BE2C (cell line): ENCODE measurements around the gene KCNK10.

Experiments
- DNase-seq: peaks from one replicate; pipeline ENCODE4 v3.0.0-alpha.2; 2020
- H3K27me3 ChIP-seq: fragments of 250-450 bp; sonication (Bioruptor Pico); 2 replicates; pipeline ENCODE4 v1.5.1; 2020; ENCODE audit warnings: mild to moderate bottlenecking
- H3K36me3 ChIP-seq: fragments of 250-450 bp; sonication (Bioruptor Pico); 2 replicates; pipeline ENCODE4 v1.5.1; 2020; ENCODE audit warnings: mild to moderate bottlenecking
- H3K4me1 ChIP-seq: fragments of 250-450 bp; sonication (Bioruptor Pico); 2 replicates; pipeline ENCODE4 v1.5.1; 2020
- H3K4me3 ChIP-seq: 2 replicates; pipeline ENCODE4 v1.5.1; 2011; ENCODE audit warnings: low read depth, low read length
- H3K9me3 ChIP-seq: fragments of 250-450 bp; sonication (Bioruptor Pico); 2 replicates; pipeline ENCODE4 v1.5.1; 2020
- CTCF ChIP-seq: IDR thresholded peaks from 2 replicates; pipeline ENCODE4 v1.5.1; 2012; ENCODE audit warnings: mild to moderate bottlenecking, low read depth, low read length

The KCNK10 gene

GRCh38 chr14:88170333-88170732 is 152.7 kb downstream of the KCNK10 start:
- Histone ChIP-seq H3K36me3 (no peaks in the 10 kb centered on the region), H3K4me1 (no peaks in the 10 kb centered on the region), H3K4me3 (no peak overlapping the region), H3K9me3 (no peaks in the 10 kb centered on the region), H3K27me3 (peaks cover 3% of the 10 kb centered on the region; the same call in 1 of the 2 replicates)
- no peak for TF ChIP-seq CTCF
- no peak for DNase-seq

GRCh38 chr14:88168498-88169165 is 154.4 kb downstream of the KCNK10 start:
- peak; percentile 87 for TF ChIP-seq CTCF
- H3K4me3 ChIP-seq, result no peak overlapping the region
- no peaks in the 10 kb centered on the region for H3K9me3 ChIP-seq
- DNase-seq, result peak; percentile 34
- H3K27me3 ChIP-seq, result no peaks in the 10 kb centered on the region; the same call in 1 of the 2 replicates
- no peaks in the 10 kb centered on the region for H3K4me1 ChIP-seq
- no peaks in the 10 kb centered on the region for H3K36me3 ChIP-seq

GRCh38 chr14:88168025-88168424 is 155.0 kb downstream of the KCNK10 start:
- no peaks in the 10 kb centered on the region for H3K4me1 ChIP-seq
- DNase-seq, result no peak
- H3K9me3 ChIP-seq, result no peaks in the 10 kb centered on the region
- no peak overlapping the region for H3K4me3 ChIP-seq
- no peaks in the 10 kb centered on the region for H3K27me3 ChIP-seq
- no peaks in the 10 kb centered on the region for H3K36me3 ChIP-seq
- no peak for TF ChIP-seq CTCF

- Histone ChIP-seq H3K4me3 (no peak overlapping the region), H3K4me1 (no peaks in the 10 kb centered on the region), H3K27me3 (no peaks in the 10 kb centered on the region), H3K36me3 (no peaks in the 10 kb centered on the region), H3K9me3 (no peaks in the 10 kb centered on the region)
- TF ChIP-seq CTCF, result no peak
- DNase-seq, result no peak
Observed at GRCh38 chr14:88166616-88167015, 156.5 kb downstream of the KCNK10 start.

GRCh38 chr14:88164906-88165534 is 158.0 kb downstream of the KCNK10 start:
- Histone ChIP-seq H3K4me3 (no peak overlapping the region), H3K27me3 (no peaks in the 10 kb centered on the region), H3K4me1 (no peaks in the 10 kb centered on the region), H3K36me3 (no peaks in the 10 kb centered on the region), H3K9me3 (no peaks in the 10 kb centered on the region)
- TF ChIP-seq CTCF, result no peak
- DNase-seq, result no peak

- TF ChIP-seq CTCF, result no peak
- Histone ChIP-seq H3K36me3 (no peaks in the 10 kb centered on the region), H3K4me3 (no peak overlapping the region), H3K9me3 (no peaks in the 10 kb centered on the region), H3K4me1 (no peaks in the 10 kb centered on the region), H3K27me3 (no peaks in the 10 kb centered on the region)
- DNase-seq, result no peak
Observed at GRCh38 chr14:88163731-88164255, 159.3 kb downstream of the KCNK10 start.
